HAP-1 (cell line): ENCODE data around the gene SEBOX.

Experiments
- DNase-seq, 2 experiments: peaks; one replicate each; pipeline ENCODE4 v3.0.0-alpha.2; 2016 to 2020; ENCODE audit warnings: low spot score in 2 of 2
- H3K27me3 ChIP-seq: fragments of 250-450 bp; sonication (Bioruptor Pico); 2 replicates; pipeline ENCODE4 v1.5.1; 2020; ENCODE audit warnings: low read depth, mild to moderate bottlenecking, moderate library complexity
- H3K36me3 ChIP-seq: fragments of 250-450 bp; sonication (Bioruptor Pico); replicated peaks from 2 replicates; pipeline ENCODE4 v1.5.1; 2020; ENCODE audit warnings: mild to moderate bottlenecking
- H3K4me1 ChIP-seq: fragments of 250-450 bp; sonication (Bioruptor Pico); 2 replicates; pipeline ENCODE4 v1.5.1; 2020; ENCODE audit warnings: mild to moderate bottlenecking
- H3K4me3 ChIP-seq: fragments of 250-450 bp; sonication (Bioruptor Pico); 2 replicates; pipeline ENCODE4 v1.5.1; 2020; ENCODE audit warnings: mild to moderate bottlenecking, moderate library complexity
- H3K9me3 ChIP-seq: fragments of 250-450 bp; sonication (Bioruptor Pico); 2 replicates; pipeline ENCODE4 v1.5.1; 2020; ENCODE audit warnings: mild to moderate bottlenecking, moderate library complexity
- in situ Hi-C: fragments of 300-500 bp; cut with MboI; formaldehyde crosslinking; loops from 3 replicates; pipeline ENCODE4 v1.14.3; 2020; ENCODE audit warnings: low sequenced_read_pairs, inconsistent platforms, mixed read lengths

The SEBOX gene

DNA sequence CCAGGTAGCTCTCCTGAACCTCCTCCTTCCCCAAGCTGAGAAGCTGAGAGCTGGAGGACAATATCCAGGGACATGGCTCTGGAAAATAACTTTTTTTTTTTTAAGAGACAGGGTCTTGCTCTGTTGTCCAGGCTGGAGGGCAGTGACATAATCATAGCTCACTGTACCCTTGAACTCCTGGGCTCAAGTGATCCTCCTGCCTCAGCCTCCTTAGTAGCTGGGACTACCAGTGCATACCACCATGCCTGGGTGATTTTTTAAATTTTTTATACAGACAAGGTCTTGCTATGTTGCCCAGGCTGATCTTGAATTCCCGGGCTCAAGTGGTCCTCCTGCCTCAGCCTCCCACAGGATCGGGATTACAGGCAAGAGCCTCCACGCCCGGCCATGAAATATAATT lies 34.8 kb upstream of the SEBOX start:
- in situ Hi-C loops = loop anchor here (25.0 kb wide), 2 partner anchors 363 to 613 kb away; partner anchors contain the start of gene NLK
- no peaks in the 10 kb centered on the region for H3K27me3 ChIP-seq

DNA sequence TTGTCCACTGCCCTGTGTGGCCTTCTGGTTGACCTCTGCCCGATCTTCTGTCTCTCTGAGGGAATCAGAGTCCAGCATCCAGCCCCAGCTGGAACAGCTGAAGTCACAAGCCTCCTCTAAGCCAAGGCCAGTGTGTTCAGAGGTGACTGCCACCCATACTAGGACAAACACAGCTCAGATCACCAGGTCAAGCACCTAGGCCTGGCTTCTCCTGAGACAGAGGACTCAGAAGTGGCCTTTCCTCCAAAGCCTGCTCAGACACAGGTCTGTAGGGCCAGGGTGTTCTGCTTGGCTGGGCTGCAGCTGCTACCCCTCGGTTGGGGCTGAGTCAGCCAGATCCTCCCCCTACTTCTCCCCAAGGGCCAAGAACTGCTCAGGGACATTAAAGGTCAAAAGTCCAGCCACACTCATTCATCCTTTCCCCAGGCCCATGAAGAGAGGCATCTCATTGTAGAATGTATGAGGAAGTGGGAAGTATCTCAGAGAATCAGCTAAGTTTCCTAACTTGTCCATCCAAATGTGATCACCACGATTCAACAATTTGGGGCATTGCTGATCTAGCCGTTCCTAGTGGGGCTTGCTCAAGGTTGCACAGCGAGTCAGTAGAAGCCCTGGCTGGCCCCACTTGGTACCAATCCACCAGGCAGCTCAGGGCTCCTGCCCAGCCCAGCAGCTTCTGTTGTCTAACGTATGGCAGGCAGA lies 33.4 kb upstream of the SEBOX start:
- Histone ChIP-seq H3K27me3 (no peaks in the 10 kb centered on the region), H3K4me3 (no peak overlapping the region), H3K9me3 (no peaks in the 10 kb centered on the region), H3K4me1 (no peaks in the 10 kb centered on the region), H3K36me3 (peaks cover 9% of the 10 kb centered on the region; the same call in 1 of the 2 replicates)
- no peak for DNase-seq
- in situ Hi-C loops = loop anchor here (25.0 kb wide), 1 partner anchor 611 kb away; no protein-coding TSS in a partner anchor

More for the DNA sequence above, 34.8 kb upstream of the SEBOX start:
- Histone ChIP-seq H3K36me3 (peaks cover 9% of the 10 kb centered on the region), H3K4me3 (no peak overlapping the region), H3K9me3 (no peaks in the 10 kb centered on the region), H3K4me1 (no peaks in the 10 kb centered on the region)
- DNase-seq = no peak

DNA sequence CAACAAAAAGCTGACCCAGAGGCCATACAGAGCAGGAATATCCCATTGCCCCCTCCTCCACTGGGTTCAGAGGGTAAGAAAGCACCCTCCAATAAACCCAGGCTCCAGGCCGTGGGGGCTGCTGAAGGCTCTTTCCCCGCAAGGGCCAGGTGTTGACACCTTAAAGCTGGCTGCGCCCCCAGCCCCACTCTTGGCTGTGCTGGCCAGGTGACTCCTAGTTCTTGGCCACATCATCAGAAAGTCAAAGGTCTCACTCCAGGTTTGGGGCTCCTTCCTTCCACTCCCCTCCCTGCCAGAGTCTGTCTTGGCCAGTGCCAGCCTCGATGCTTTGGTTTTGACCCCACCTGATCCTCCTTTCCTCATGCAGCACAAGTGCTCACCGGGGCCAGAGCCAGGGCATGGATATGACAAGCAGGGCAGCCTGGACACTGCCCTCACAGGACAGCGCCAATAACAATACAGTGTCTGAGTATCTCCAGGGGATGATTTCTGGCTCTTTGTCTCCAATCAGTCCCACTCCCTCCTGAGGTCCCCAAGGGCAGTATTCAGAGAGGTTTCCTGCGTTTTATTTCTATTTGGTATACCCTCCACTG lies 32.8 kb upstream of the SEBOX start:
- DNase-seq = no peak
- no peaks in the 10 kb centered on the region for H3K4me1 ChIP-seq
- H3K27me3 ChIP-seq = no peaks in the 10 kb centered on the region
- H3K36me3 ChIP-seq = peaks cover 9% of the 10 kb centered on the region; the same call in 1 of the 2 replicates
- in situ Hi-C loops = loop anchor here (25.0 kb wide), 1 partner anchor 610 kb away; no protein-coding TSS in a partner anchor
- H3K9me3 ChIP-seq = no peaks in the 10 kb centered on the region
- no peak overlapping the region for H3K4me3 ChIP-seq

DNA sequence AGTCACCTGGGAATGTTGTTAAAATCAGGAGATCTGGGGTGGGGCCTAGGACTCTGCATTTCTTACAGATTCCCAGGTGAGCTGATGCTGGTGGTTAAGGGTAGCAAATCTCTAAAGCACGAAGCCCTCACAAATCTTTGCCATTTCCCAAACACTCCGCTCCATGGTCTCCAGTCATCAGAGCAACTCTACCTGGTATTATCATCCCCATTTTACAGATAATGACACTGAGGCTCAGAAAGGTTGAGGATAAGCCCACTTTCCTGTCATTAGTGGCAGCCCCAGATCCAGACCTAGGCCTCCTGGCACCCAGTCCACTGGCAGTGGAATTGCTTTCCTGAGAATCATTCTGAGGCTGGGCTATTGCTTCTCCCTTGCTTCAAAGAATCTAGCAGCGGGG lies 32.3 kb upstream of the SEBOX start:
- in situ Hi-C loops = loop anchor here (25.0 kb wide), 1 partner anchor 610 kb away; no protein-coding TSS in a partner anchor
- H3K4me3 ChIP-seq = no peak overlapping the region
- no peaks in the 10 kb centered on the region for H3K27me3 ChIP-seq
- no peaks in the 10 kb centered on the region for H3K9me3 ChIP-seq
- no peaks in the 10 kb centered on the region for H3K4me1 ChIP-seq
- no peak for DNase-seq
- peaks cover 9% of the 10 kb centered on the region; the same call in 1 of the 2 replicates for H3K36me3 ChIP-seq

DNA sequence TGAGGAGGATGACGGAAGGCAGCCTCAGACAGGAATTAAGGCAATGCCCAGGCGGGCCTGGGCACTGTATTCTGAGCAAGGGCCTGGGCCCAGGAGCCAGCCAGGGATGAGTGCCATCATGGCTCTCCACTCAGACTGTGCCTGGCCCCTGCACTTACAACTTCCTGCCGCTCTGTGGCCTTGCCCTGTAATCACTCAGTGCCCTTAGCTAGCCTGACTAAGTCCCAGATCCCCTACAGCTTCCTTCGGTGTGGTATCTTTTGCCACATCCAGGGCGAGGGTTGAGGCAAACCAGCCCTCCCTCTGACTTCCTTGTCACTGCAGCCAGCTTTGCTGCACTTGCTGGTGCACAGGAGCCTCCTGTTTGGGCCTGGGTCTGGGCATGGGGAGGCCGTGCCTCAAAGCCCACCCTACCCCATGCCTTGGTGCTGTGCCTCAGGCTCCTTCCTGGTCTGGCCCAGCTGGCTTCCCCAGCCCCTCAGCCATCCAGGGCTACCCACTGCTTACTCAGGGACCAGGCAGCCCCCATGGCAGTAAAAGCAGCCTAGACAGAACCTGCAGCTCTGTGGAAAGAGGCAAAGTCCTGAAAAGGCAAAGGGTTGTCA lies 31.7 kb upstream of the SEBOX start:
- H3K9me3 ChIP-seq = no peaks in the 10 kb centered on the region
- no peaks in the 10 kb centered on the region for H3K27me3 ChIP-seq
- H3K4me1 ChIP-seq = no peaks in the 10 kb centered on the region
- in situ Hi-C loops = loop anchor here (25.0 kb wide), 1 partner anchor 609 kb away; no protein-coding TSS in a partner anchor
- DNase-seq = no peak
- peaks cover 9% of the 10 kb centered on the region; the same call in 1 of the 2 replicates for H3K36me3 ChIP-seq
- no peak overlapping the region for H3K4me3 ChIP-seq

DNA sequence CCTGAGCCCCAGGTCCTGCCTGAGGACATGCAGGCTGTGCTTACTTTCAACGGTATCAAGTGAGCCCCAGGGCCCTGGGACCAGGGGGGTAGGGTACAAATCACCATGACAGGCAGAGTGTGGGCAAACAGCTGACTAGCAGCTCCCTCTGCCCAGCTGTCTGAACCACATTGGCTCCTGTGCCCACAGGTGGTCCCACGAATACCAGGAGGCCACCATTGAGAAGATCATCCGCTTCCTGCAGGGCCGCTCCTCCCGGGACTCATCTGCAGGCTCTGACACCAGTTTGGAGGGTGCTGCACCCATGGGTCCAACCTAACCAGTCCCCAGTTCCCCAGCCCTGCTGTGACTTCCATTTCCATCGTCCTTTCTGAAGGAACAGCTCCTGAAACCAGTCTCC lies 31.0 kb upstream of the SEBOX start:
- Histone ChIP-seq H3K27me3 (no peaks in the 10 kb centered on the region), H3K4me3 (no peak overlapping the region), H3K9me3 (no peaks in the 10 kb centered on the region), H3K4me1 (no peaks in the 10 kb centered on the region), H3K36me3 (peaks cover 8% of the 10 kb centered on the region; the same call in 1 of the 2 replicates)
- in situ Hi-C loops = loop anchor here (25.0 kb wide), 1 partner anchor 609 kb away; no protein-coding TSS in a partner anchor
- no peak for DNase-seq

DNA sequence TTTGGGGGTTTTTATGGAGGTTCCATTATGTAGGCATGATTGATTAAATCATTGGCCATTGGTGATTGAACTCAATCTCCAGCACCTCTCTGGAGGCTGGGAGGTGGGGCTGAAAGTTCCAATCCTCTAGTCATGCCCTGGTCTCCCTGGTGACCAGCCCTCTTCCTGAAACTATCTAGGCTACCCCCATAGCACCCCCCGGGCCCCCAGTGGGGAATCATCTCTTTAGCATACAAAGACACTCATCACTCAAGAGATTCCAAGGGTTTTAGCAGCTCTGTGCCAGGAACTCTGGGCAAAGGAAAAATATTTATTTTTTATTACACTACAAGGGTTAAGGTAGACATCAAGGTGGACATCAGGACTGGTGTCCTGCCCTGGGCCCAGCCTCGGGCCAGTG lies 30.4 kb upstream of the SEBOX start:
- no peaks in the 10 kb centered on the region for H3K4me1 ChIP-seq
- in situ Hi-C loops = loop anchor here (25.0 kb wide), 1 partner anchor 608 kb away; no protein-coding TSS in a partner anchor
- H3K36me3 ChIP-seq = peaks cover 7% of the 10 kb centered on the region; the same call in 1 of the 2 replicates
- no peak overlapping the region for H3K4me3 ChIP-seq
- H3K27me3 ChIP-seq = no peaks in the 10 kb centered on the region
- no peaks in the 10 kb centered on the region for H3K9me3 ChIP-seq
- DNase-seq = no peak

DNA sequence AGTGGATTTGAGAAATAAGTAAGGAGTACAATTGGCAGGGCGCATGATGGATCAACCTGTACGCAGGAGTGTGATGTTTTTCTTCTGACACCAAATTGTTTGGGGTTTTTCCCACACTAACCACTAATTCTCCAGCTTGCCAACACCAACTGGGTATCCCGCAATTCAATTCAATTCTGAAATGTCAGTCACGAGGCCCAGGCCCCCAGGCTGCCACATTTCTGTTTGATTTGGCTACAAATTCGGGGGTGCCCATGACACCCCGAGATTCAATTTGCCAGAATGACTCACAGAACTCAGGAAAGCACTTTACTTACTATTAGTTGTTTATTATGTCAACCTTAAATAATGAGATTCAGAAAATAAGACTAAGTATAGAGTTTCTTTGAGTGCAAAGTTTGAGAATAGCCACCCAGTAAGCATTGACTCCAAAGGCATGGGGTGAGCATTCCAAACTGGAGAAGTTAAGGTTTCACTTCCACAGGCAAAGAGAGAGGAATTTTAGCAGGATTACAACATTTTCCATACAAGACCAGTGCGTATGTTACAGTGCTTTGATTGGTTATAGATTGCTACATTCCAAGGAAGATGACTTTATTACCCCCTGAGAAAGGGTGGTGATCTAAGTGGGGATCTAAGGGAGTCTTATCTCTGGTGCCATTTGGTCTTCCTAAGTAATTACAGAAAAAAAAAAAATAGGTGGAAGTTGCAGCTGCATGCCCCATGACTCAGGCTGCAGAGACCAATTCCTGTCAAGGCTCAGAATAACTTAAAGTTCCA lies 29.5 kb upstream of the SEBOX start:
- H3K9me3 ChIP-seq = no peaks in the 10 kb centered on the region
- H3K27me3 ChIP-seq = no peaks in the 10 kb centered on the region
- H3K4me3 ChIP-seq = no peak overlapping the region
- H3K4me1 ChIP-seq = no peaks in the 10 kb centered on the region
- in situ Hi-C loops = loop anchor here (25.0 kb wide), 1 partner anchor 607 kb away; no protein-coding TSS in a partner anchor
- no peak for DNase-seq
- H3K36me3 ChIP-seq = peaks cover 7% of the 10 kb centered on the region; the same call in 1 of the 2 replicates

DNA sequence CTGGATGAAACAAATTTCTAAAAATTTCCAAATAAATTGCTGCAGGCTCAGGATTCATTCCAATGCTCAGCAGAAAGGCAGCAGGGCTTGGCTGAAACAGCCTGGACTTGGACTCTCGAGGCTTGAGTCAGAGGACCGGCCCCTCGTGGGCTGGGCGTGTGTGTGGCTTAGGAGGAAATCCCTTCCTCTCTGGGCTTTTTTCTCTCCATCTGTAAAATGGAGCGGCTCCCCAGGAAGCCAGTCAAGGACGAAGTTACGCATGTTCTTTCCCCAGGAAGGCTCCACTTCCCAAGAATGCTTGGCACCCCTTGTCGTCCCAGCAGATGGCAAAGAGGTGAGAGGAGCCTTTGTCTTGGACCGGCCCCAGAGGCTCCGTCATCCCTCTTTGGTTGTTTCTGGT lies 27.5 kb upstream of the SEBOX start:
- no peaks in the 10 kb centered on the region for H3K4me1 ChIP-seq
- DNase-seq = no peak
- H3K36me3 ChIP-seq = peaks cover 7% of the 10 kb centered on the region; the same call in 1 of the 2 replicates
- H3K4me3 ChIP-seq = no peak overlapping the region
- H3K27me3 ChIP-seq = no peaks in the 10 kb centered on the region
- no peaks in the 10 kb centered on the region for H3K9me3 ChIP-seq
- in situ Hi-C loops = loop anchor here (25.0 kb wide), 1 partner anchor 605 kb away; no protein-coding TSS in a partner anchor

DNA sequence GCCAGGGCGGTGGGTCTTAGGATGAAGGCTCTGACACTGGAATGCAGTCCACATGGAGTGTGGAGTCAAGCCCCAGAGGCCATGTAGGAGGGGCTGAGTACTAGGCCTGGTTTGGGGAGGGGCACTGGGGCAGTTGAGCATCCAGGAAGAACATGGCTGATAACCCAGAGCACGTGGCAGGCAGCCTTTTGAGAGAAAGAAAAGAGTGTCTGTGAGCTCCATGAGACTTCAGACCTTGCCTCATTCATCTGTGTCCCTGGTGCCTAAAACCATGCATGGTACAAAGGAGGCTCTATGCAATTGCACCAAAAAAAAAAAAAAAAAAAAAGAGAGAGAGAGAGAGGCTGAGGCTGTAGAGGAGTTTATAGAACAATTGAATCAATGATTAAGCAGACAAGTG lies 26.4 kb upstream of the SEBOX start:
- peaks cover 7% of the 10 kb centered on the region; the same call in 1 of the 2 replicates for H3K36me3 ChIP-seq
- H3K4me1 ChIP-seq = no peaks in the 10 kb centered on the region
- no peak overlapping the region for H3K4me3 ChIP-seq
- H3K9me3 ChIP-seq = no peaks in the 10 kb centered on the region
- in situ Hi-C loops = loop anchor here (25.0 kb wide), 1 partner anchor 604 kb away; no protein-coding TSS in a partner anchor
- no peaks in the 10 kb centered on the region for H3K27me3 ChIP-seq
- DNase-seq = no peak

DNA sequence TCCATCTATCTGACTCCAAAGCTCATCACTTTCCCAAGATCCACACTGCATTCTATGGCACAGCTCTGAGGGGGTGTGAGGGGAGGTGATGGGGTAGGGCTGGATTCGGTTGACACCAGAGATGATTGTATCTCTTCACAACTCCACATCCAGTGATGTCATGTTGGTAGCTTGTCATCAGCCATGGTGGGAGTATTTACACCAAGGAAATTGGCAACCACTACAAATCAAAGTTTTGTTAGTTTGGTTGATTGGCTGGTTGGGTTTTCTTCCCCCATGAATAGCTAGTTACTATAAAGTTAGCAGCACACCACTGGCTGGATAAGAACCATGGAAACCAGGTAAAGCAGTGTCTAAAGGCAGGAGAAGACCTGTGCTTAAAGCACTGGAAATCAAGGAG lies 26.0 kb upstream of the SEBOX start:
- in situ Hi-C loops = loop anchor here (25.0 kb wide), 1 partner anchor 604 kb away; no protein-coding TSS in a partner anchor
- DNase-seq = no peak
- no peaks in the 10 kb centered on the region for H3K4me1 ChIP-seq
- H3K4me3 ChIP-seq = no peak overlapping the region
- no peaks in the 10 kb centered on the region for H3K9me3 ChIP-seq
- no peaks in the 10 kb centered on the region for H3K27me3 ChIP-seq
- peaks cover 7% of the 10 kb centered on the region; the same call in 1 of the 2 replicates for H3K36me3 ChIP-seq

DNA sequence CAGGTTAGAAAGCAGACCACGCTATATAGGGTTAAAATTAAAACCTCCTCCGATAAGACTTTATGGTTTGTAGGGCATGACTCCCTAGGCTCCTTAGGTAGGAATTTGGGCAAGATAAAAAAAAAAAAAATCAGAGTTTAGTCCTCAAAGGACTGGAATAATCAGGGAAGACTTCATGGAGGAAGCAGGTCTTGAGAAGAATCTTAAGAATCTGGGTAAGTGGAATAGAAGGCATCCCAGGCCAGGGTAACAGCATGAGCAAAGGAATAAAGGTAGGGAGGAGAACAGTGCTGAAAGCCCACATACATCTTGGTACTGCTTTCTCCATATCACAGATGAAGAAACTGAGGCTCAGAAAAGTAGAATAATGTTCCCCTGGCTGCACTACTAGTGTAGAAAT lies 25.6 kb upstream of the SEBOX start:
- Histone ChIP-seq H3K4me1 (no peaks in the 10 kb centered on the region), H3K4me3 (no peak overlapping the region), H3K36me3 (0 out of 2 replicates have a peak, but pooled peaks cover 7% of the 10 kb centered on the region), H3K27me3 (no peaks in the 10 kb centered on the region), H3K9me3 (no peaks in the 10 kb centered on the region)
- in situ Hi-C loops = loop anchor here (25.0 kb wide), 1 partner anchor 603 kb away; no protein-coding TSS in a partner anchor
- no peak for DNase-seq

DNA sequence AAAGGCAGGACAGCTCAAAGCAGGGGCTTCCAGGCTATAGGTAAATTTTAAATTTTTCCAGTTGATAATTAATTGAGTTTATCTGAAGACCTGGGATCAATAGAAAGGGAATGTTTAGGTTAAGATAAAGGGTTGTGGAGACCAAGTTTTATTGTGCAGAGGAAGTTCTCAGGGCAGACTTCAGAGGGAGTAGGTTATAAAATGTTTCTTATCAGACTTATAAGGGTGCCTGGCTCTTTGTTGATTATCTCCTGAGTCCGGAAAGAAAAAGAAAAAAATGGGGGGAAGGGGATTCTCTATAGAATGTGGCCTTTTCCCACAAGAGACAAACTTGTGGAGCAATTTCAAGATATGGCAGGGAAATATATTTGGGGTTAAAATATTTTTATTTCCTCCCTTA lies 25.1 kb upstream of the SEBOX start:
- no peaks in the 10 kb centered on the region for H3K9me3 ChIP-seq
- H3K27me3 ChIP-seq = no peaks in the 10 kb centered on the region
- no peak for DNase-seq
- H3K4me3 ChIP-seq = no peak overlapping the region
- in situ Hi-C loops = loop anchor here (25.0 kb wide), 1 partner anchor 603 kb away; no protein-coding TSS in a partner anchor
- no peaks in the 10 kb centered on the region for H3K4me1 ChIP-seq
- H3K36me3 ChIP-seq = 0 out of 2 replicates have a peak, but pooled peaks cover 7% of the 10 kb centered on the region
